Body of pancreas (tissue), 4 donors: Measurements from ENCODE around the gene OR8H1. TPM values are rescaled to one million over a fixed set of nuclear protein-coding genes. Genes with fewer than 3 reads are reported as not detected.

Experiments used
- ATAC-seq: fragments of 150-250 bp; one replicate; pipeline ENCODE4 v1.9.1; 2016
- DNase-seq, 4 donors: peaks; one replicate each; pipeline ENCODE4 v3.0.0-alpha.2; 2019
- H3K27ac ChIP-seq, 4 donors: fragments of 200-600 bp; sonication (generic); 1 replicate in 3 of 4; 2 replicates in 1 of 4; pipeline versions ENCODE4 v1.5.1 to v1.6.1; 2016 to 2019; ENCODE audit warnings: mild to moderate bottlenecking in 1 of 4, mixed read lengths in 1 of 4, moderate library complexity in 1 of 4
- H3K27me3 ChIP-seq, 2 donors: fragments of 200-600 bp; sonication (generic); one replicate each; pipeline ENCODE4 v1.6.0; 2016; ENCODE audit warnings: mild to moderate bottlenecking in 1 of 2
- H3K36me3 ChIP-seq, 2 donors: fragments of 200-600 bp; sonication (generic); replicated peaks in 1 of 2; 2 replicates each; pipeline ENCODE4 v1.5.1; 2016; ENCODE audit warnings: low read depth in 2 of 2; ENCODE audit not compliant: insufficient read depth in 1 of 2
- H3K4me1 ChIP-seq: fragments of 200-600 bp; sonication (generic); one replicate; pipeline ENCODE4 v1.6.0; 2016
- H3K4me3 ChIP-seq, 2 donors: fragments of 200-600 bp; sonication (generic); 1 replicate in 1 of 2; 2 replicates in 1 of 2; pipeline ENCODE4 v1.5.1; 2016 to 2019
- H3K9me3 ChIP-seq, 3 donors: fragments of 200-600 bp; sonication (generic); 1 replicate in 2 of 3; 2 replicates in 1 of 3; pipeline ENCODE4 v1.5.1; 2016
- CTCF ChIP-seq, 7 experiments: fragments of 450-650 bp in 4 of 7; fragments of 200-600 bp in 3 of 7; sonication (generic) in 3 of 7; IDR thresholded peaks; one replicate each; pipeline ENCODE4 v1.5.1; 2016 to 2019; ENCODE audit warnings: antibody characterized with exemption in 7 of 7
- POLR2A ChIP-seq, 3 donors: fragments of 450-650 bp; IDR thresholded peaks; one replicate each; pipeline ENCODE4 v1.6.1; 2016; ENCODE audit warnings: antibody characterized with exemption in 3 of 3, mild to moderate bottlenecking in 2 of 3
- WGBS, 2 donors: methylation state at CpG; one replicate each; pipeline ENCODE4 v1.1.5; 2017; 5-methylcytosine and 5-hydroxymethylcytosine counted together
- intact Hi-C: fragments of 100-400 bp; cut with DNase I; formaldehyde crosslinking; loops from one replicate; pipeline ENCODE4 v1.15.1; 2023
- total RNA-seq, 2 donors: library from RNA; depleted of rRNA; stranded (reverse); fragments of >200 nt; gene quantifications; one replicate each; pipeline ENCODE4 v1.1.0, GENCODE V29; 2016

The OR8H1 gene
- total RNA-seq, 2 donors from 2014 or later, result not detected

GRCh38 chr11:56307836-56308235 lies 15.8 kb upstream of the OR8H1 start:
- intact Hi-C loops, result no loop called here
- WGBS, 2 donors, result 68 to 70% methylated on average over 3 of the region's 3 CpGs
- ATAC-seq (no peak), DNase-seq (no peak)
- no peak overlapping the region for H3K4me3 ChIP-seq
- H3K4me1 ChIP-seq, result no peaks in the 10 kb centered on the region
- TF ChIP-seq CTCF (IDR thresholded peaks at IDR 0.05), result no peak
- no peak for TF ChIP-seq POLR2A (IDR thresholded peaks at IDR 0.05)
- no peaks in the 10 kb centered on the region for H3K27me3 ChIP-seq
- no peaks in the 10 kb centered on the region for H3K9me3 ChIP-seq
- no peaks in the 10 kb centered on the region for H3K36me3 ChIP-seq
- H3K27ac ChIP-seq, result no peak overlapping the region

- no peak for ATAC-seq
- H3K9me3 ChIP-seq, result no peaks in the 10 kb centered on the region
These were observed 4.8 kb upstream of the OR8H1 start for GRCh38 chr11:56296898-56297297.

GRCh38 chr11:56273854-56274253 lies 18.2 kb downstream of the OR8H1 start, which contains the start of gene OR5T1:
Gene OR5T1, plus strand, starts transcription at chr11:56274154. Its CDS starts 1,485 bp downstream, at chr11:56275639.
- no peaks in the 10 kb centered on the region for H3K36me3 ChIP-seq
- H3K27ac ChIP-seq, result no peak within 1 kb of the TSS
- intact Hi-C loops, result no loop called here
- DNase-seq, result no peak
- H3K4me3 ChIP-seq, result no peak within 1 kb of the TSS
- TF ChIP-seq POLR2A (IDR thresholded peaks at IDR 0.05) (no peak), CTCF (IDR thresholded peaks at IDR 0.05) (no peak)
- no peaks in the 10 kb centered on the region for H3K9me3 ChIP-seq
- H3K27me3 ChIP-seq, result no peaks in the 10 kb centered on the region
- no peaks in the 10 kb centered on the region for H3K4me1 ChIP-seq
- ATAC-seq, result no peak

More at GRCh38 chr11:56296898-56297297, 4.8 kb upstream of the OR8H1 start:
- Histone ChIP-seq H3K4me1 (no peaks in the 10 kb centered on the region), H3K36me3 (no peaks in the 10 kb centered on the region), H3K27me3 (no peaks in the 10 kb centered on the region), H3K27ac (no peak overlapping the region), H3K4me3 (no peak overlapping the region)
- WGBS, 2 donors, result 59 to 71% methylated on average over 4 of the region's 4 CpGs
- TF ChIP-seq CTCF (IDR thresholded peaks at IDR 0.05) (no peak), POLR2A (IDR thresholded peaks at IDR 0.05) (no peak)
- intact Hi-C loops, result no loop called here
- DNase-seq, result no peak

- Histone ChIP-seq H3K27me3 (no peaks in the 10 kb centered on the region), H3K27ac (no peak overlapping the region), H3K4me1 (no peaks in the 10 kb centered on the region), H3K4me3 (no peak overlapping the region), H3K9me3 (no peaks in the 10 kb centered on the region), H3K36me3 (no peaks in the 10 kb centered on the region)
- DNase-seq (no peak), ATAC-seq (no peak)
- intact Hi-C loops, result no loop called here
- WGBS, 2 donors, result 41 to 57% methylated on average over 3 of the region's 3 CpGs
- no peak for TF ChIP-seq CTCF (IDR thresholded peaks at IDR 0.05)
These were observed 21.0 kb downstream of the OR8H1 start for GRCh38 chr11:56271092-56271491.

- H3K36me3 ChIP-seq, result no peaks in the 10 kb centered on the region
These were observed 40.1 kb downstream of the OR8H1 start, which contains the start of gene OR5T3 for GRCh38 chr11:56251954-56252353. Gene OR5T3, plus strand, starts transcription at chr11:56252254. Its CDS starts 0 bp downstream, at chr11:56252254.

More at GRCh38 chr11:56251954-56252353, 40.1 kb downstream of the OR8H1 start, which contains the start of gene OR5T3:
- no peaks in the 10 kb centered on the region for H3K9me3 ChIP-seq
- H3K4me1 ChIP-seq, result no peaks in the 10 kb centered on the region
- H3K4me3 ChIP-seq, result no peak within 1 kb of the TSS
- no peak for ATAC-seq
- H3K27ac ChIP-seq, result no peak within 1 kb of the TSS
- DNase-seq, result no peak
- TF ChIP-seq POLR2A (IDR thresholded peaks at IDR 0.05), result no peak
- TF ChIP-seq CTCF (IDR thresholded peaks at IDR 0.05), result no peak
- H3K27me3 ChIP-seq, result no peaks in the 10 kb centered on the region
- intact Hi-C loops, result no loop called here
